GM12801 (cell line): Measurements from ENCODE around the gene DPP10.

ENCODE experiments used
- CTCF ChIP-seq: IDR thresholded peaks from one replicate; pipeline ENCODE4 v1.5.1; 2011; ENCODE audit warnings: control low read depth; ENCODE audit not compliant: insufficient read length; ENCODE audit errors: extremely low read depth

Gene DPP10

GRCh38 chr2:115568643-115569042 is 1126.2 kb downstream of the DPP10 start:
- TF ChIP-seq CTCF, result no peak

GRCh38 chr2:115569547-115569946 is 1127.1 kb downstream of the DPP10 start:
- no peak for TF ChIP-seq CTCF

- no peak for TF ChIP-seq CTCF
These were observed 1130.3 kb downstream of the DPP10 start for GRCh38 chr2:115572746-115573145.

GRCh38 chr2:115573756-115574155 is 1131.3 kb downstream of the DPP10 start:
- no peak for TF ChIP-seq CTCF

- no peak for TF ChIP-seq CTCF
These were observed 1132.2 kb downstream of the DPP10 start for GRCh38 chr2:115574667-115575066.

GRCh38 chr2:115580784-115581183 is 1138.3 kb downstream of the DPP10 start:
- TF ChIP-seq CTCF, result no peak

- no peak for TF ChIP-seq CTCF
These were observed 1142.1 kb downstream of the DPP10 start for GRCh38 chr2:115584507-115584906.
